Activated CD4-positive, CD25-positive, alpha-beta regulatory T cell treated with anti-CD3 and anti-CD28 coated beads, Interleukin-2, amount 50 U/mL, for 72 hours (primary cell): ENCODE results near the gene UNKL.
A peak's percentile ranks its signal among the peaks of the same experiment; 100 is the strongest.

Experiments
- DNase-seq: peaks from one replicate; pipeline ENCODE4 v3.0.0; 2021

UNKL gene, protein sequence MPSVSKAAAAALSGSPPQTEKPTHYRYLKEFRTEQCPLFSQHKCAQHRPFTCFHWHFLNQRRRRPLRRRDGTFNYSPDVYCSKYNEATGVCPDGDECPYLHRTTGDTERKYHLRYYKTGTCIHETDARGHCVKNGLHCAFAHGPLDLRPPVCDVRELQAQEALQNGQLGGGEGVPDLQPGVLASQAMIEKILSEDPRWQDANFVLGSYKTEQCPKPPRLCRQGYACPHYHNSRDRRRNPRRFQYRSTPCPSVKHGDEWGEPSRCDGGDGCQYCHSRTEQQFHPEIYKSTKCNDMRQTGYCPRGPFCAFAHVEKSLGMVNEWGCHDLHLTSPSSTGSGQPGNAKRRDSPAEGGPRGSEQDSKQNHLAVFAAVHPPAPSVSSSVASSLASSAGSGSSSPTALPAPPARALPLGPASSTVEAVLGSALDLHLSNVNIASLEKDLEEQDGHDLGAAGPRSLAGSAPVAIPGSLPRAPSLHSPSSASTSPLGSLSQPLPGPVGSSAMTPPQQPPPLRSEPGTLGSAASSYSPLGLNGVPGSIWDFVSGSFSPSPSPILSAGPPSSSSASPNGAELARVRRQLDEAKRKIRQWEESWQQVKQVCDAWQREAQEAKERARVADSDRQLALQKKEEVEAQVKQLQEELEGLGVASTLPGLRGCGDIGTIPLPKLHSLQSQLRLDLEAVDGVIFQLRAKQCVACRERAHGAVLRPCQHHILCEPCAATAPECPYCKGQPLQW

DNA sequence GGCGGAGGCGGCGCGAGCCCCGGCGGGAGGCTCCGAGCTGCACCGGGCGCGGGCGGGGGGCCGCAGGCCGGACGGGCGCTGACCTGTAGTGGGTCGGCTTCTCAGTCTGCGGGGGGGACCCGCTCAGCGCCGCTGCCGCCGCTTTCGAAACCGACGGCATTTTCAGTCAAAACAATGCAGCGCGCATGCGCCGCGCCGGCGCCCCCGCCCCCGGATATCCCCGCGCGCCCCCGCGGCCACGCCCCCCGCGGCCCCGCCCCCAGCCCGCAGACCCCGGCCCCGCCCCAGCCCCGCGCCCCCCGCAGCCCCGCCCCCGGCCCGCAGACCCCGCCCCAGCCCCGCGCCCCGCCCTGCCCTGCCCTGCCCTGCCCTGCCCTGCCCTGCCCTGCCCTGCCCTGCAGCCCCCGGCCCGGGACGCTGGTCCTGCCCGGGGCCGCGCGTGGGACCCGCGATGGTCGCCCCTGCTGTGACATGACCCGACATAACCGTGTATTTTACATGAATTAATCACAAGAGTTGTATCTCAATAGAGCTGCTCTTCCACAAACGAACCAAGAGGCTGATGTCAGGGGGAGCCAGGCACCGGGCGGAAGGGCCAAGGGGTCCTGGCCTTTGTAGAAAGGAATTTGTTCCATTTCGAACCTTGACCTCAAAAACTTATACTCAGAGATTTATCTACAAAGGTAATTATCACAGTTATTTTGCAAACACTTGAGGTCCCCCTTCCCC is at the start of gene UNKL:
UNKL (minus strand) TSS at position 173 of the 729 bp plus-strand sequence; CDS start at position 160, 13 bp downstream.
- peak; percentile 85 for DNase-seq

DNA sequence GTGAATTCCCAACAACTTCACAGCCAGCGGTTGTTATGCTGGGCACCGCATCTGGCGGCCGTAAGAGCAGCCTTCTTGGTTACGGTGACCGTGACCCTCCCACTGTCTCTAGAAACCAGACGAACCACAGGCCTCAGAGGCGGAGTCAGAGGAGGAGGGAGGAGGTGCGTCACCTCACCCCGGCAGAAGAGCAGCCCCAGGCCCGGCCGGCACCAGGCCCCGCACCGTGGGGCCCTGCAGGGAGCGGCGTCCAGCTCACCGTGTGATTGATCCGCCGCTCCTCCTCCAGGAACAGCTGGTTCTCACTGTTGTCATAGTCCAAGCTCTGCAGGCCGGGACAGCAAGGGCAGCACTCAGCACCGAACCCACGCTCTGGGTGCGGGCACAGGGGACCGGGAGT is 46.6 kb upstream of the UNKL start:
- DNase-seq = no peak

DNA sequence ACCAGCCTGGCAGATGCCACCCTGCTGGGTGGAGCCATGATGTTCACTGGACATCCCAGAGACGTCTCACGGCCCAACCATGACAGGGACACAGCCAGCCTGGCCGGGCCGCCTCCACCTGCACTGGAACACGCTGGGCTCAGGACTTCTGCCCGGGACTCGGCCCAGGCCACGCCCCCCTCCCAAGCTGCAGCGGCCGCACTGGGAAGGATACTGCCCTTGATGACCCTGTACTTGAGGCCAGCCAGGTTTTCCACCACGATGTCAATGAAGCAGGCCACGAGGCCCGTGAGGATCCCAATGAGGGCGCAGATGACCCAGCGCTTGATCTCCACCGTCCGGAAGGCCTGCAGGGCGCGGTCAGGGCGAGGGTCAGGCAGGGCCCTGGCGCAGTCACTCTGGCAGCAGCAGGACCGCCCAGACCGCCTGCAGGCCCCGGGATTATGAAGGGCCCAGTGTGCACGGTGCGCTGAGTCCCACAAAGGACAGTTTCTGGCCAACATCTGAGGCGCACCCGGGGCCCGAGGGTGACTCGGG is 46.2 kb upstream of the UNKL start:
- no peak for DNase-seq

DNA sequence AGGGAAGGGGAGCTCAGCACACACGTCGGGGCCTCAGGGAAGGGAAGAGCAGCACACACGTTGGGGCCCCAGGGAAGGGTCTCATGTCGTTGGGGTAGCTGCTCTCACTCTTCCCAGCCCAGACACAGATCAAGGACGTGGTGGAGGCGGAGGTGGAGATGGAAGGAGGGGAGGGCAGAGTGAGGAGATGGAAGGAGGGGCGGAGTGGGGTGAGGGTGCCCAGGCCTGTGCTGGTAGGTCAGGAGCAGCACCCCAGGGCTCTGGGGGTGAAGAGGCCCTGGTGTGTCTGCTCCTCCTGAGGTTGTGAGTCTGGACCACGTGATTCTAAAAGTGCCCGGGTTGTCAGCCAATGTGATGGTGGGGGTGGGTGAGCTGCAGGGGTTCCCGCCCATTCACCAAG is 45.5 kb upstream of the UNKL start:
- no peak for DNase-seq

DNA sequence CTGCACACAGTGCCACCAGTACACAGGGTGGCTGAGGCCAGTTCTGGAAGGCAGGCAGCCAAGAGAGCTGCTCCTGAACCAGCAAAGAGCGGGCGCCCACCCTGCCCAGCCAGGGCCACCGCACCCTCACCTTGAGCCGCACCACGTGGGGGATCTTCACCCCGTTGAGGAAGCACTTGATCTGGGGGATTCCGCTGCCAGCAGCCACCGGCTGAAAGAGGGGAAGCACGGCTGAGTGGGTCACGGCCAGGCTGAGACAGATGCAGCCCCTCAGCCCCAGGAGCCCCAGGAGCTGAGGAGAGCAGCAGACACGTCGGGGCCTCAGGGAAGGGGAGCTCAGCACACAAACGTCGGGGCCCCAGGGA is 44.5 kb upstream of the UNKL start:
- DNase-seq = no peak

- DNase-seq = no peak
Measured at GRCh38 chr16:1458336-1458976, 44.0 kb upstream of the UNKL start.

DNA sequence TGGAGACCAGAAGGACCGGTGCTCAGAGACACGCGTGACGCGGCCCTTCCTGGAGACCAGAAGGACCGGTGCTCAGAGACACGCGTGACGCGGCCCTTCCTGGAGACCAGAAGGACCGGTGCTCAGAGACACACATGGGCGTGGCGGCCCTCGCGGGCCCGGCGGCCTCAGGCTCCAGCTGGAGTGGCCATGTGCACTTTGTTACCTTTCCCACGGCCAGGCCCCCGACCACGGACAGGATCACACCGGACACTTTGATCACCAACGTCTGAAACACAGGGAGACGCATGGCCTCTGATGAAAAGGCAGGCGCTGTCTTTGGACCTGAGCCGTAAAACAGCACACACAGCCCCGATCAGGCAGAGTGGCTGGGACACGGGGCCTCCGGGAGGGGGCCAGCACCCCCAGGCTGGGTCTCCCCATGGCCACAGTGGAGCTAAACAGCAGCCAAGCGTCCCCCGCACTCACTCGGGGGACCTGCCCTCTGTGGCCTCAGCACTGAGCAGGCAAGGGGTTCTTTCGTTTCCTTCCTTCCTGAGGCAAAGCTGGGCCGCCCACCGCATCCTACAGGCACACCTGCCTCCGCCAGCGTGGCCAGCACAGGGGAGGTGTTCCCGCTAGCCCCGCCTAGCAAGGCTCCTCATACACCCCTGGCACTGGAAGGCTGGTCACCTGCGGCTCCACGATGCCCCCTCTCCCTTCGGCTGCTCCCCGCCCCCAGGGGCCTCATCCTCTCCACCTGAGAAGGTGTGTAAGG is 43.2 kb upstream of the UNKL start:
- no peak for DNase-seq

DNA sequence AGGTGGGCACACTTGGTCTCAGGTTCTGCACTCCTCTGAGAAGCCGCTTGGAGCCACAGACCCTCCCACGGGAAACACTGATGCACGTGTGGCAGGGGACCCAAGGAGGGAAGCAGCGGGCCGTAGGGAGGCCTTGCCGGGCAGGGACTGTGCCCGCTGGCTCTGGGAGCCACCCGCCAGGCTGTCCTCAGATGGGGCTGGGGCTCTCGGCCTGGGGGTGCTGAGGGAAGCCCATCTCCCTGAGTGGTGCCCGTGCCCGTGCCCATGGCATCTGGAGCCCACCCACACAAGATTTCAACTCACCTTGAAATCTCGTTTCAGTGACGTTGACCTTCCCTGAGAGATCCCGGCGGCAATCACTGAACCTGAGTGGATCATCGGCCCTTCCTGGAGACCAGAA is 42.4 kb upstream of the UNKL start:
- no peak for DNase-seq

DNA sequence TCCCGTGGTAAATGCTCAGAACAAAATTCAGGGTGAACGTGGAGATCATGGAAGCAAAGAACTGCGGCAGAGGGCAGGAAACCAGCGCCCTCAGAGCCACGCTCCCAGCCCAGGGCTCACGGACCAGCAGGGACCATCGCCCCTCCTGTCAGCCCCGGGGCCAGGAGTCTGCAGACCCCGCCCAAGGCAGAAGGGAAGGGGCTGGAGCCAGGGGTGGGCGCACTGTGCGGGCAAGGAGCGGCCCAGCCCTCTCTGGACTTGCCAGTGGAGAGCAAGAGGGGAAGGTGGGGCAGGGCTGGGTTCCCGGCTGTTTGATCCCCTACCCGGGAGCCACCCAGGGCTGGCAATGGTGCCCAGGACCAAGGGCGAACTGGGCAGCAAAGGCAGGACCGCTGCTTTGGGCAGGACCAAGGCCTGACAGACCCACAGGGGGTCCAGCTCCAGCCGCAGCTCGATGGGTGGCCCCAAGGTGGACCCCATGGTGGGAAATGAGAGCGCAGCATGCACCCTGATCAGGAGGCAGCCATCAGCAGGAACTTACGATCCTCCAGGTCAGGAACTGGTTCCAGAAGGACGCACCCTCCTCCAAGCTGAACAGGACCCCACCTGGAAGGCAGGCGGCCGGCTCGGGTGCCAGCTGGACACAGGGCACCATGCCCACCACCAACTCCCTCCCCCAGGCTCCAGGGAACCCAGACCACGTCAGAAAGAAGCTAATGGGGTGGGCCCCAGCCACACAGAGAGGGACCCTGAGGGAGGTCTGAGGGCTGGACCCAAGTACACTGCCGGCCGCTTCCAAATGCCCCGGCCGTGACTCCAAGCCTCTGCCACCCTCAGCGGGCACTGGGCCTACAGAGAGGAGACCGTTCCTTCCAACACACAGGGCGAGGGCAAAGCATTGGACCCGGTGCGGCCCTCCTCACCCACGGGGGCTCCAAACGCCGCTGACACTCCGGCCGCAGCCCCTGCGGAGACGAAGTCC is 41.0 kb upstream of the UNKL start:
- DNase-seq = no peak

DNA sequence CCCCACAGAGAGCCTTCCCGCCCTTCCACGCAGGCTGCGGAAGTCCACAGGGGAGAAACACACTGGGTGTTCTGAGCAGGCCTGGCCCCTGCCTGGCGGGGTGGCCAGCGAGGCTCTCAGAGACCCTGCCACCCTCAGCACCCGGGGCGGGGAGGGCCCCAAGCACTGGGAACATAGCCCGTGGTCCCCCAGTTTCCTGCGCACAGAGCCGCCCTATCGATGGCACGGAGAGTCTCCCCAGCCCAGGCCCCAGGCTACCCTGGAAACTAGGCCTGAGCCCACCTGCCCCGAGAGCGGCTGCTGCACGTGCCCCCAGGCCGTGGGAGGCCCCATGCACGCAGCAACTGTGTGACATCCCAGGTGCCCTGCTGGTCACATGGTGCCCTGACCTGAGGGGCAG is 40.1 kb upstream of the UNKL start:
- no peak for DNase-seq

- DNase-seq = no peak
Measured at GRCh38 chr16:1453316-1453715, 38.8 kb upstream of the UNKL start.

GRCh38 chr16:1452530-1452929 is 38.0 kb upstream of the UNKL start:
- no peak for DNase-seq

- no peak for DNase-seq
Measured at GRCh38 chr16:1451702-1452392, 37.3 kb upstream of the UNKL start.

- no peak for DNase-seq
Measured at GRCh38 chr16:1450841-1451240, 36.3 kb upstream of the UNKL start.

- no peak for DNase-seq
Measured at GRCh38 chr16:1450218-1450617, 35.7 kb upstream of the UNKL start.

DNA sequence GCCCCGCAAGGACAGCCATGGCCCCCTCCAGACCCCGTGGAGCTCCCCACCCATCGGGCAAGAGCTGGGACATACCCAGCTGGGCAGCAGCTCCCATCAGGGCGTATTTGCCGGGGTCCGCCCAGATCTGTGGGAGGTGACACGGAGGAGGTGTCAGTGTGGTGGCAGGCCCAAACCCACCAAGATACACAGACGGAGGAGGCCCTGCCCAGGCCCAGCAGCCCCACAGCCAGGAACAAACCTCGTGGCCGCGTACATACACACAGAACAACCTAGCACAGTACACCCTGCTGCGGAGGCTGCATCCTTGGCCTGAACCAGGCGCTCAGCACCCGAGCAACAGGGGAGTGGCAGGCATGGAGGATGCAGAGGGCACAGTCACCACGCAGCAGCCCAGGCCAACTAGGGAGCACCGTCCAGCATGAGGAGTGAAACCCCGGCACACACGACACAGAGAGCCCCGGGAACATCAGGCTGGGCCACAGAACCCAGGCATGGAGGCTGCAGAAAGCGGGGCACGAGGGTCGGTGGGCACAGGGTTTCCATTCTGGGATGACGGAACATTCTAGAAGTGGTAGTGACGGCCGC is 34.8 kb upstream of the UNKL start:
- no peak for DNase-seq

DNA sequence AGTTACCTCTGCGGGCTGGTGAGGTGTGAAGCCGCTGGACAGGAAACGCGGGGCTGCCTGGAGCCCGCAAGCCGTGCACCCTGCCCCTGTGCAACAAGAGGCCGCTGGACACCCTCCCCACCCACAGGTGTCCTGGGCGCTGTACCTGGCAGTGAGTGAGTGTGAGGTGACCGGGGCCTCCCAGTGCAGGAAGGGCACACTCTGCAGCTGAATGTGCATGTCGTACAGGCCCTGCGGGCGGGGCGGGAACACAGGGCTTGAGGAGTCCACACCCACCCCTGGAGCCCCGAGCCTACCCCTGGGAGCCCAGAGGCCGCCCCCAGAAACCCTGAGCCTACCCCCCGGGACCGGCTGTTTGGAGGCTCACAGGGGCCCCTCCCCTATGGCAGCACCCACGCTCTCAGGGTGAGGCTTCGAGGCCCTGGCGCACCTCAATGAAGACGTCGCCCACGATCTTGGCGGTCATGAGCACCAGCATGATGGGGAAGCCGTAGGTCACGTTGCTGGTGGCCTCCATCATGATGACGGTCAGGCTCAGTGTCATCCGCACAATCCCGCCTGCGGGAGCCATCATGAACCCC is 34.1 kb upstream of the UNKL start:
- no peak for DNase-seq

- no peak for DNase-seq
Measured at GRCh38 chr16:1447965-1448364, 33.5 kb upstream of the UNKL start.

GRCh38 chr16:1446296-1447080 is 32.0 kb upstream of the UNKL start:
- no peak for DNase-seq
